Effector memory CD8-positive, alpha-beta T cell (primary cell): ENCODE results near the gene SCTR.

Experiments used
- ATAC-seq: fragments of 150-1000 bp; cut with Tn5 transposase; replicated peaks from 2 replicates; pipeline ENCODE4 v1.10.0; 2021; ENCODE audit warnings: mild to moderate bottlenecking, moderate library complexity
- DNase-seq, 3 experiments: peaks; one replicate each; pipeline ENCODE4 v3.0.0; 2021
- H3K27ac Mint-ChIP-seq, 2 donors: one replicate each; pipeline ENCODE4 v1.8.0; 2022; ENCODE audit warnings: mild to moderate bottlenecking in 2 of 2, mixed read lengths in 2 of 2, moderate library complexity in 2 of 2
- H3K27me3 Mint-ChIP-seq, 2 donors: one replicate each; pipeline ENCODE4 v1.8.0; 2022; ENCODE audit warnings: mixed read lengths in 2 of 2
- H3K36me3 Mint-ChIP-seq: one replicate; pipeline ENCODE4 v1.8.0; 2022; ENCODE audit warnings: mild to moderate bottlenecking, moderate library complexity, mixed read lengths; ENCODE audit not compliant: insufficient read depth
- H3K4me1 Mint-ChIP-seq, 2 donors: one replicate each; pipeline ENCODE4 v1.8.0; 2022; ENCODE audit warnings: low read depth in 2 of 2, mixed read lengths in 2 of 2
- H3K4me3 Mint-ChIP-seq, 2 donors: one replicate each; pipeline ENCODE4 v1.8.0; 2022; ENCODE audit warnings: mild to moderate bottlenecking in 2 of 2, mixed read lengths in 2 of 2, moderate library complexity in 2 of 2
- H3K9me3 Mint-ChIP-seq, 2 donors: one replicate each; pipeline ENCODE4 v1.8.0; 2022; ENCODE audit warnings: mixed read lengths in 2 of 2

Gene SCTR

GRCh38 chr2:119481501-119482455, 42.5 kb downstream of the SCTR start:
- Mint-ChIP-seq H3K36me3 (no peaks in the 10 kb centered on the region), H3K4me1 (no peaks in the 10 kb centered on the region), H3K4me3 (no peak overlapping the region), H3K9me3 (no peaks in the 10 kb centered on the region), H3K27ac (no peak overlapping the region), H3K27me3 (peaks cover 15 to 91% of the 10 kb centered on the region in 2 donors)
- DNase-seq = no peak
- no peak for ATAC-seq

DNA sequence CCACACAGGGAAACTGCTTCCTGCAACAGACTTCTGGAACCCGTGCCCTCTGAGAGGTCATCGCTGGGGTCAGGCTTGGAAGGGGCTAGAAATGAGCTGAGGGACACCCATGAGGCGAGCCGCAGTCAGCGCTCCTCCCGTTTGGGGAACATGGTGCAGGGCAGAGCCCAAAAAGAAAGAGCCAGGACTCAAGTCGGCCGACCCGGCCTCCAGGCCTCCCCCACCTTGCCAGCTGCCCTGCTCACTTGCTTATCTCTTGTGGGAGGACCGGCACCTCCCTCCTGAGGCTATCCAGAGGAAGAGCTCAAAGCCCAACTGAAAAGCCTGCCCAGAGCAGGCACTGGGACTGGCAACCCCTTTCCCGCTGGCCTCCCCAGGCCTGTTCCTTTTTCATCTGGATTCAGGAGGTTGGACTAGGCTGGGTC, 43.6 kb downstream of the SCTR start:
- H3K27me3 Mint-ChIP-seq = peaks cover 21 to 89% of the 10 kb centered on the region in 2 donors
- H3K36me3 Mint-ChIP-seq = no peaks in the 10 kb centered on the region
- H3K27ac Mint-ChIP-seq = no peak overlapping the region
- no peaks in the 10 kb centered on the region for H3K9me3 Mint-ChIP-seq
- no peak overlapping the region for H3K4me3 Mint-ChIP-seq
- ATAC-seq (no peak), DNase-seq (no peak)
- no peaks in the 10 kb centered on the region for H3K4me1 Mint-ChIP-seq

DNA sequence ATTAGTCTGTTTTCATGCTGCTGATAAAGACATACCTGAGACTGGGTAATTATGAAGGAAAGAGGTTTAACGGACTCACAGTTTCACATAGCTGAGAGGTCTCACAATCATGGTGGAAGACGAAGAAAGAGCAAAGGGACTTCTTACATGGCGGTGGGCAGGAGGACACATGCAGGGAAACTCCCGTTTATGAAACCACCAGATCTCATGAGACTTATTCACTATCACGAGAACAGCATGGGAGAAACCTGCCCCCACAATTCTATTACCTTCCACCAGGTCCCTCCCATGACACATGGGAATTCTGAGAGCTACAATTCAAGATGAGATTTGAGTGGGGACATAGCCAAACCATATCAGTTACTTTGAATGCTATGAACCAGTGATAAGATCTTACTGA, 44.1 kb downstream of the SCTR start:
- Mint-ChIP-seq H3K27me3 (peaks cover 21 to 84% of the 10 kb centered on the region in 2 donors), H3K9me3 (no peaks in the 10 kb centered on the region), H3K36me3 (no peaks in the 10 kb centered on the region), H3K4me1 (no peaks in the 10 kb centered on the region), H3K27ac (no peak overlapping the region), H3K4me3 (no peak overlapping the region)
- DNase-seq (no peak), ATAC-seq (no peak)

GRCh38 chr2:119478978-119479295, 45.3 kb downstream of the SCTR start:
- H3K27me3 Mint-ChIP-seq = peaks cover 10 to 82% of the 10 kb centered on the region in 2 donors
- DNase-seq = no peak
- no peak for ATAC-seq
- no peak overlapping the region for H3K4me3 Mint-ChIP-seq
- no peaks in the 10 kb centered on the region for H3K9me3 Mint-ChIP-seq
- H3K4me1 Mint-ChIP-seq = no peaks in the 10 kb centered on the region
- no peak overlapping the region for H3K27ac Mint-ChIP-seq
- no peaks in the 10 kb centered on the region for H3K36me3 Mint-ChIP-seq

DNA sequence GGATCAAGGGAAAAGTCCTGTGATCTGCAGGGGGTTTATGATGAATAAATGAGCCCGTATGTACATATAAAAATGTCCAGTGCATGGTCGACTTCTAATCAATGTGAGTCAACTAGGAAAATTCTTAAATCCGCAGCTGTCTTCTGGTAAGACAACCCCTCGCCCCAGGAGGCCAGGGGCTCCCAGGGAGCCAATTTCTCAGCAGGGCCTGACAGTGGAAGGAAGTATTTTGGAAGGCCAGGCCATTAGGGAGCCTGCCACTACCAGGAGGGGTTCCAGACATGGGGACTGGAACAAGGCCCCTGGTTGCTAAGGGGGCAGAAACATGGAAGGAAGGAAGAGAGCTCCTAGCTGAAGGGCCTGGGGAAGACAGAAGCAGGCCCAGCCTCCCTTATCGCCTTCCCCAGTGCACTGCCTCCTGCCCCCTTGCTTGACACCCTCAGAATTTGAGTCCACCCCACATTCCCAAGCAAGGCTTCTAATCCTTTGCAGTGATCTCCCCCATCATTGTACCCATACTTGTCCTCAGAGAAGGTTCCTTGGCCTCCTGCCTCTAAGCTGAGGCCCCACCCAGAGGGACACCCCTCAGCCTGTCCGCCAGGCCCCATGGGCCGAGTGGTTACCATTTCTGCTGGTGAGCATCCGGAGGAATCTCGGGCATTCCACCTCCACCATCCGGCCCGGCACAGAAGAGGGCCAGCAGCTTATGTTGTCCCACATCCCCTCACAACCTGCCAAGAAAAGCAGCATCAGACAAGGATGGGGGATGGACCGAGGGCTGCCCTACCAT, 45.9 kb downstream of the SCTR start:
- H3K27me3 Mint-ChIP-seq = peaks cover 5 to 82% of the 10 kb centered on the region in 2 donors
- no peaks in the 10 kb centered on the region for H3K9me3 Mint-ChIP-seq
- no peak for DNase-seq
- no peak for ATAC-seq
- no peak overlapping the region for H3K27ac Mint-ChIP-seq
- no peak overlapping the region for H3K4me3 Mint-ChIP-seq
- H3K4me1 Mint-ChIP-seq = no peaks in the 10 kb centered on the region
- H3K36me3 Mint-ChIP-seq = no peaks in the 10 kb centered on the region

DNA sequence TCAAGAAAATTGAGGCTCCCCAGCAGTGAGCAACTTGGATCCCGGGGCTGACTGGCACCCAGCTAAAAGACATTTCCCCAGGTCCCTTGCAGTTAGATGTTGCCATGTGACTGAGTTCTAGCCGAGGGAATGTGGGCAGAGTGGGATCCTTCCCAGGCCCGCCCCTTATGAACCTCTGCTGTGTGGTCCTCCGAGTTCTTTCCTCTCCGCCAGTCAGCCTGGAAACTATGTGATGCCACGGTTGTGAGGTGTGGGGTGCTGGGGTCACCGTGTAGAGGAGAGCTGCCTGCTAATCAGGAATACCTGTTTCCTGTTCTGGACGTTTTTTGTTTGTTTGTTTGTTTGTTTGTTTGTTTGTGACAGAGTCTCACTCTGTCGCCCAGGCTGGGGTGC, 47.2 kb downstream of the SCTR start:
- no peak overlapping the region for H3K4me3 Mint-ChIP-seq
- DNase-seq (no peak), ATAC-seq (no peak)
- H3K27me3 Mint-ChIP-seq = peaks cover 5 to 74% of the 10 kb centered on the region in 2 donors
- no peaks in the 10 kb centered on the region for H3K36me3 Mint-ChIP-seq
- no peak overlapping the region for H3K27ac Mint-ChIP-seq
- no peaks in the 10 kb centered on the region for H3K9me3 Mint-ChIP-seq
- H3K4me1 Mint-ChIP-seq = no peaks in the 10 kb centered on the region

- ATAC-seq (peak; percentile 29), DNase-seq (peak; percentile 3 to 28 (median 5))
- Mint-ChIP-seq H3K4me1 (no peaks in the 10 kb centered on the region), H3K36me3 (no peaks in the 10 kb centered on the region), H3K27ac (peak overlapping the region in 1 of 2 donors; percentile 18), H3K4me3 (no peak overlapping the region), H3K9me3 (no peaks in the 10 kb centered on the region), H3K27me3 (peaks cover 5 to 74% of the 10 kb centered on the region in 2 donors)
These were observed 47.8 kb downstream of the SCTR start for GRCh38 chr2:119476301-119477112.

DNA sequence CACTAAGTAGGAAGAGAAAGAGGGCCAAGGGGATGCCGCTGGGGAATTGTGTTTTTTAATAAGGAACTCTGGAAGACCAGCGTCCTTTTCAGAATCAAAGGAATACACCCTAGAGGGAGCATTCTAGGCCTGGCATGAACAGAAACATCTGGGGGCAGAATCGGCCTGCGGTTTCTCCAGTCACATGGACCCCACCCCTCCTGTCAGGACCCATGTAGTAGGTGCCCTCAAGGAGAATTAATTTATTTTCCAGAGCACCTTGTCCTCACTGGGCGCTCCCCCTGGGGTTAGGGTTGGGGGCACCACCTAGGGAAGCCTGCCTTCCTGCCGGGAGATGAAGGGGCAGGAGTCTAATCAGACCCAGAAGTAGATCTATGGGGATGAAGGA, 48.4 kb downstream of the SCTR start:
- no peaks in the 10 kb centered on the region for H3K36me3 Mint-ChIP-seq
- H3K4me3 Mint-ChIP-seq = no peak overlapping the region
- peaks cover 5 to 74% of the 10 kb centered on the region in 2 donors for H3K27me3 Mint-ChIP-seq
- DNase-seq (no peak), ATAC-seq (no peak)
- no peaks in the 10 kb centered on the region for H3K9me3 Mint-ChIP-seq
- H3K27ac Mint-ChIP-seq = peak overlapping the region in 1 of 2 donors; percentile 18
- no peaks in the 10 kb centered on the region for H3K4me1 Mint-ChIP-seq

DNA sequence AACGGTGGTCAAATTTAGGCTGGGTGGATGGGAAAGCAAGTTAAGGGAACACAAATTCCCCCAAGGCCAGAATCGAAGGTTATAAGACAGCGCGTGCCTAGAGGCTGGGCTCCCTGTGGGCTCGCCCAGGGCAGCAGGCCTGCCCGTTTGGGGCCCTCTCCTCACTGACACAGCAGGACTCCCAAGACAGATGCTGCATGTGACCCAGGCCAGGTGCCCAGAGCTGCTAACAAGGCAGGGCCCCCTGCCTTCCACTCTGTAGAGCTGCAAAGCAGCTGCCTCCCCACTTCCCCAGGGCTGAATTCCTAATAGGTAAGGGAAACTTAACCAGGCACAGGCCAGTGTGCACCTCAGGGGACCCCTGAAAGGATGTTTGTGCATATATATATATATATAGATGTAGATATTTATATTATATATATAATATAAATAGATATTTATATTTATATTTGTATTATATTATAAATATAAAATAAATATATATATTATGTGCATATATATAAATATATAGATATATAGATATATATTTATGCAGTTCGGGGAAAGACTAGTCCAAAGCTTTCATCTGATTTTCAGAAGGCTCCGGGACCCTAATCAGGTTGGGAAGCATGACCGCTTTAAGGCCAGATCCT, 48.9 kb downstream of the SCTR start:
- Mint-ChIP-seq H3K36me3 (no peaks in the 10 kb centered on the region), H3K27me3 (peaks cover 5 to 70% of the 10 kb centered on the region in 2 donors), H3K27ac (no peak overlapping the region), H3K4me3 (no peak overlapping the region), H3K4me1 (no peaks in the 10 kb centered on the region), H3K9me3 (no peaks in the 10 kb centered on the region)
- no peak for DNase-seq
- ATAC-seq = no peak

- no peaks in the 10 kb centered on the region for H3K4me1 Mint-ChIP-seq
- no peaks in the 10 kb centered on the region for H3K36me3 Mint-ChIP-seq
- no peak overlapping the region for H3K4me3 Mint-ChIP-seq
These were observed 49.7 kb downstream of the SCTR start for GRCh38 chr2:119474371-119475224.

DNA sequence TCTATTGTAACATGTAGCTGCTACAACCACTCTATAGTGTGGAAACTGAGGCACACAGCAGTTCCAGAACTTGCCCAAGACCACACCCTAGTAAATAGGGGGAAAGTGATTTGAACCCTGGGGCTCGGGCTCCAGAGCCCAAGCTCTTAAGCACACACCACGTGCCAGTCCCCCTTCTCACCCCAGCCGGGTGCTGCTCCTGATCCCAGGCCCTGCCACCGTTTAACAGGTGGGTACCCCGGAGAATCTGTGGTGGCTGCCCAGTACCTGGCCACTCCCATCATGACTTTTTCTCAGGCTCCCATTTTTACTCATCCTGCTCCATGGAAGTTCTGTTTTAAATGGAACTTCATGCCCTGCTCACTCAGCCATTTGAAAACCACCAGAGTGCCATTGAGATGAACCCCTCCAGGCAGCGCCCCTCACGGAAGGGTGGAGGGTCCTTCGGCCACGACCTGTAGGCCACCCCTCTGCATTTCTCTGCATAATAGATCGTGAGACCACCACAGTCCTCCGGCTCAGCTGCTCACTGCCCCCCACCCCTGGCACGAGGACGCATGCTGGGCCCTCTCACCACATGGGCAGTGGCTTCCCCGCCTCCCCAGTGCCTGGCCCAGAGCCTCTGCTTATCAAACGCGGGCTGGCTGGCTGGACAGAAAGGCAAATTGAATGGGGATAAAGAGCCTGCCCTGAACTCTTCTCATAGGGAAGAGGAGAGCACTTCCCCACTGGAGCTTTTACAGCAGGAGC, 50.5 kb downstream of the SCTR start:
- Mint-ChIP-seq H3K27me3 (peaks cover 11 to 68% of the 10 kb centered on the region in 2 donors), H3K36me3 (no peaks in the 10 kb centered on the region), H3K4me1 (no peaks in the 10 kb centered on the region), H3K4me3 (no peak overlapping the region), H3K27ac (no peak overlapping the region), H3K9me3 (no peaks in the 10 kb centered on the region)
- ATAC-seq (no peak), DNase-seq (no peak)

More at GRCh38 chr2:119474371-119475224, 49.7 kb downstream of the SCTR start:
- ATAC-seq (no peak), DNase-seq (no peak)
- Mint-ChIP-seq H3K27ac (no peak overlapping the region), H3K9me3 (no peaks in the 10 kb centered on the region), H3K27me3 (peaks cover 5 to 68% of the 10 kb centered on the region in 2 donors)

DNA sequence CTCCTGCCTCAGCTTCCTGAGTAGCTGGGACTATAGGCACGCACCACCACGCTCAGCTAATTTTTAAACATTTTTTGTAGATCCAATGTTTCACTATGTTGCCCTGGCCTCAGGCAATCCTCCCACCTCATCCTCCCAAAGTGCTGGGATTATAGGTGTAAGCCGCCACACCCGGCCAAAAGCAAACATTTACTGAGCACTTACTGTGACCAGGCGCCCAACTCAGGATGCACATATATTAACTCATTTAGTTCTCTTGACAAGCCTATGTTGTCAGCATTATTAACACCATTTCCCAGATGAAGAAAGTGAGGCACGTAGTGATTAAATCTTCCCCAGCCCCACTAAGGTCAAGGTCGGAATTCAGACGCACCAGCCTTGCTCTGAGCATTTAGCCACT, 51.5 kb downstream of the SCTR start:
- Mint-ChIP-seq H3K4me1 (no peaks in the 10 kb centered on the region), H3K9me3 (no peaks in the 10 kb centered on the region), H3K36me3 (no peaks in the 10 kb centered on the region), H3K27me3 (peaks cover 16 to 64% of the 10 kb centered on the region in 2 donors), H3K4me3 (no peak overlapping the region), H3K27ac (no peak overlapping the region)
- DNase-seq (no peak), ATAC-seq (no peak)
